HT1080 (cell line): ENCODE results near the gene NFIX. TPM values are rescaled to one million over a fixed set of nuclear protein-coding genes. Genes with fewer than 3 reads are reported as not detected.

ENCODE experiments used
- DNase-seq: peaks from one replicate; pipeline ENCODE4 v3.0.0-alpha.2; 2015; ENCODE audit warnings: low read depth
- total RNA-seq: library from RNA; depleted of rRNA; stranded (reverse); fragments of >200 nt; shearing (Covaris generic); gene quantifications from 2 replicates; pipeline ENCODE4 v1.2.3, GENCODE V29; 2014

Gene NFIX
- total RNA-seq, 1 experiment from 2014 or later: 21.7 TPM

GRCh38 chr19:13071444-13072187 is 76.3 kb downstream of the NFIX start:
- no peak for DNase-seq

GRCh38 chr19:13072188-13072908 is 77.1 kb downstream of the NFIX start:
- no peak for DNase-seq

DNA sequence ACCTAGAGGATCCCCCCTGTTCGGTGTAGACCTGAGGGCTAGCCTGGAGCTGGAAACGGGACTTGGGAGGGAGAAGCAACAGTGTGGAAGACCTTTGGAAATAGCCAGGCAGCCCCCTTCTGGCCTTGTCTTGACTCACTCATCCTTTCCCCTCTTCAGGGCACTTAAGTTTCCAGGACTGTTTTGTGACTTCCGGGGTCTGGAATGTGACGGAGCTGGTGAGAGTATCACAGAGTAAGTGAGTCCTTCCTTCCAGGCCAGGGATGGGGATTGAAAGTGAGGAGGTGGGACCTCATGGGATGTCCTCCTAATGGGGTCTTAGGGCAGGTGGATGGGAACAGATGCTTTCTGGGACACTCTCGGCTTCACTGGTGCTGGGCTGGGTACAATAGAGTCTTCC is 78.0 kb downstream of the NFIX start:
- no peak for DNase-seq

GRCh38 chr19:13074378-13074777 is 79.1 kb downstream of the NFIX start:
- no peak for DNase-seq

DNA sequence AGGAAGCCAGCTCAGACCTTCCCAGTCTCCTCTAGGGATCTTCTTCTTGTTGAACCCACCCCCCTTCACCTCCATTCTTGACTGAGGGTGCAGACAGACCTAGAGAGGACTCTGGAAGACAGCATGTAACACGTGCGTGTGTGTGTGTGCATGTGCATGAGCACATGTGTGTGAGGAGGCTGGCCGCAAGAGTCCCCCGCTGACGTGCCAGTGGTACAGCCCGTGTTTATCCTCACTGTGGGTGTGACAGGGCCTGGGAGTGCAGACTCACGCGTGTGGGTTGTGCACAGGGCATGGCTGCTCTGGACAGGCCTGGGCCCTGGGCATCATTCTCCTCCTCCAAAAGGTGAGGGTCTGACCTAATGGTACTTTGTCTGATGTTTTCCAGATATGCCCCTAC is 81.0 kb downstream of the NFIX start:
- no peak for DNase-seq

DNA sequence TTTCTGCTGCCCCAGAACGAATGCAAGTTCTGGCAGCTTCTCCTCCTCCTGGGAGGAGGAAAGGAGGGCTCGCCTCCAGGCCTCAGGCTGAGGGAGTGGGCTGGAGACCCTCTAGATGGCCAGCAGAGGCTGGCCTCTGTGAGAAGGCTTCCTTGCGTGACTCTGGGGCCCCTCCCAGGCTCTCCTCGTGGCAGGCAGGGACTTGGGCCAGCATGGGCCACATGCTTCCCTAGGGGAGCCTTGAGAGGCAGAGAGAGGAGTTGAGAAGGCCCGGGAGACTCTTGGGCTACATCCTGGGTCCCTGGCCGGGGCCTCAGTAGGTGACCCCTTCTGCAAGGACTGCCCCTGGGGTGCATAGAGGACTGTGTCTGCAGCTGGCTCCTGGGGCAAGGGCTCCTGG is 81.5 kb downstream of the NFIX start:
- no peak for DNase-seq

- DNase-seq: no peak
Measured at GRCh38 chr19:13077240-13077639, 82.0 kb downstream of the NFIX start.

- DNase-seq: no peak
Measured at GRCh38 chr19:13078381-13078780, 83.1 kb downstream of the NFIX start.

DNA sequence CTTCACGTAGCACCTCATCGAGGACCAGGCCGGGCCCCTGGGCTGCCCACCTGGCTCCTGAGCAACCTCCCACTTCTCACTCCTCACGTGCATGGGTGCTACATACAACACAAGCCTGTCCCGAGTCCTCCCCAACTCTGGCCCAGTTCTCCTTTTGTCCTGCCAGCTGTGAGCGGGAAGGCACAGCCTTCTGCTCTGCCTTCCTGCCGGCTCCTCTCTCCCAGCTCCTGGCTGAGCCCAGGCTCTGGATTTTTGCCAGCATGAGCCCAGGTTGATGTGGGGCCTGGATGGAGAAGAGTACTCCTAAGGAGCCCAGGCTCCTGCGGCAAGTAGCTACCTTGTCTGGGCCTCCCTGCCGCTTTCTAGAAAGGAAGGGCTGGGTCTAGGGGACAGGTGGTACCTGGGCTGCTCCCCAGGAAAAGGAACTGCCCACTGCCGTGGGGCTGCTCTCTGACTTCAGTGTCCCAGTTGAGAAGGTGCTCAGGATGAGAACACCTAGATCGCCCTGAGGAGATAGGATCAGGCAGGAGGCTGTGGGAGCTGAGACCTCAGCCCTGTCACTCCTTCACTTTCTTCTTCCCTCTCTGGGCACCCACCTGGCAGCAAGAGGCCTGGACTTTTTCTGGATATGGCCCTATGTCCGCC is 83.7 kb downstream of the NFIX start:
- no peak for DNase-seq

DNA sequence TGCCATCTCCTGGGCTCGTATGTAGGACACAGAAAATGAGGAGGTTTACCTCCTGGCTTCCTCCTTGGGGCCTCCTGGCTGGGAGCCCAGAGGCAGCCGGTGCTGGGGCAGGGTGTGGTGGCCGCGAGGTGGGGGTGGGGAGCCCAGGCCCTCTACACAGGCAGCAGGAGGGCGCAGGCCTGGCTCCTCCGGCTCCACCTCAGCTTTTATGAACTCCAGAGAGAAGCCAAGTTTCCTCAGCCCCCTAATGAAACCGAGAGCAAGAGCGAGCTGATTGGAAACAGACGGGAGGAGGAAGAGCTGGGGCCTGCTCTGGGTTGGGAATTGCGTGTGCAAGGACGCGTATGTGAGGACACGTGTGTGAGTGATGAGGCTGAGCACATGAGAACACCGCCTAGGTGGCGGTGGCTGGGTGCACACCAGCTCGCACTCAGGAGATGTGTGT is 84.3 kb downstream of the NFIX start:
- no peak for DNase-seq

DNA sequence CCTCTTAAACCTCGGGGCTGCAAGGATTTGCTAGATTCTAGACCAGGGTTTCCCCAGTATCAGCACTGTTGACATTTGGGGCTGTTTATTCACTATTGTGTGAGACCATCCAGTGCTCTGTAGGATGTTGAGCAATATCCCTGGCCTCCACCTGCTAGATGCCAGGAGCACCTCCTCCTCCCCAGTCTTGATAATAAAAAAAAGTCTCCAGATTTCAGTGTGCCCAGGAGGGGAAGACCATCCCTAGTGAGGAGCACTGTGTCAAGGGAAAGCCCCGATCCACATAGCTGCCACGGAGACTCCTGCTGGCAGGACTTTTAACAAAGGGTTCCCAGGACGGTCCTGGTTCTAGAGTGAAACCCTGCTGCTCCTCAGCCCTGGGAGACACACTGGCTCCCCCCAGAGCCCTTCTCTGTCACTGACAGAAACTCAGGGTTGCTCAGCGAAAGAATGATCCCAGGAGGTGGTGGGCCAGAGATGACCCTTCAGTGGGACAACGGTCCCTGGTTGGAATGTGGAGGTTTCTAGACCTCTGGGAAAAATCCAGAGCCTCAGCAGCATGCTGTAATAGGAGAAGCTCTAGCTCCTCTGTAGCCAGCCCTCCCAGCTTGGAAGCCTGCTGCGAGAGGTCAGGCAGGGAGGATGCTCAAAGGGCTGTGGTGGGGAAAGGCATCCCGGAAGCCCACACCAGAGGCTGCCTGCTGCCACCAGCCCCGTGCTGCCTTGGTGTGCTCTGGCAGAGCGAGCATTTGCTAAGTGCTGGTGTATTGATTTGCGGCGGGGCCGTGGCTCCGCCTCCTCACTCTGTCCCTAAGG is 87.1 kb downstream of the NFIX start:
- DNase-seq: peak; percentile 38

GRCh38 chr19:13083008-13083404 is 87.7 kb downstream of the NFIX start:
- no peak for DNase-seq

DNA sequence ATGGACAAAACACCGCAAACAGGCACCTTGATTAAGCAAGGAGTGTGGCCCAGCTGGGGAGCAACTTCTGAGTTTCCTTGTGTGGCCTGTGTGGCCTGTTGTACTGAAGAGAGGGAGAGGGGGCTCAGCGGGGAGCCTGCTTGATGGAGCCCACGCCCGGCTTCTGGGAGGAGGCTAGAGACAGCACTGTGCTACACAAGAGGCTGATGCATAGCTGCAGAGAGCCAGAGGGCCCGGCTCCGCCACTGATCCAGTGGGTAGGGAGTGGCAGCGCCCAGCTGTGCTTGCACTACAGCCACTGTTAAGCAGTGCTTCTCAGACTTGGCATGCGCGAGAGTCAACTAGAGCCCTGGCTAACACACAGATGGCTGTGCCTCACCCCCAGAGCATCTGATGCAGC is 88.4 kb downstream of the NFIX start:
- no peak for DNase-seq

- DNase-seq: no peak
Measured at GRCh38 chr19:13085666-13086065, 90.4 kb downstream of the NFIX start.

DNA sequence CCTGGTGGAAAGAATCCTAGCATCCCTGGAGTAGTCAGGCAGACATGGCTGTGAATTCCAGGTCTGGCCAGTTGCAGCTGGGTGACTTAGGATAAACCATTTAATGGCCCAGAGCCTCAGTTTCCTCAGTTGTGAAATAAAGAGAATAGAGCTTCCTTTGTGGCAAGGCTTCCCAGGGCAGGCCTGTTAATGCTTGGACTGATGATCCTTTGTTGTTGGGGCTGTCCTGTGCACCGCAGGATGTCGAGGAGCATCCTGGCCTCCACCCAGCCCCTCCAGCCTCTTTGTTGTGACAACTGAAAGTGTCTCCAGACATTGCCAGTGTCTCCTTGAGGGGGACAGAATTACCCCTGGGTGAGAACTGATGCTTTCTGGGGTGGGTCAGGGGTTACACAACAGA is 91.1 kb downstream of the NFIX start:
- no peak for DNase-seq

DNA sequence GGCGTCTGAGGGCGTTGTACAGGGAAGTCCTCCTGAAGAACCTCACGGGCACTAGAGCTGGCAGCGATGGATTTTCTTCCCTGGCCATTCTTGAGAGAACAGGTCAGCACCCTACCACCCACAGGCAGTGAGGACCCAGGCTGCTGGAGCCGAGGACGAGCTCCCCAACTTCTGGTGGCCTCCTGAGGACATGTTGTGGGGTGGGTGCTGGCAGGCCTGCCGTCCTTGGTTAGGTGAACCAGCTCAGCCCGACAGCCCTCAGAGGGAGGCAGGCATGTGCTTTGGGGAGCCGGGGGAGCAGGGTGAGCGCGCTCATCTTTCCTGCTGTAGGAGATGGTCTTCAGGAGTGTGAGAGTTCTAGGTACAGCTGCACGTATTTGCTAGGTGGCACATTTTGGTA is 92.0 kb downstream of the NFIX start:
- no peak for DNase-seq

DNA sequence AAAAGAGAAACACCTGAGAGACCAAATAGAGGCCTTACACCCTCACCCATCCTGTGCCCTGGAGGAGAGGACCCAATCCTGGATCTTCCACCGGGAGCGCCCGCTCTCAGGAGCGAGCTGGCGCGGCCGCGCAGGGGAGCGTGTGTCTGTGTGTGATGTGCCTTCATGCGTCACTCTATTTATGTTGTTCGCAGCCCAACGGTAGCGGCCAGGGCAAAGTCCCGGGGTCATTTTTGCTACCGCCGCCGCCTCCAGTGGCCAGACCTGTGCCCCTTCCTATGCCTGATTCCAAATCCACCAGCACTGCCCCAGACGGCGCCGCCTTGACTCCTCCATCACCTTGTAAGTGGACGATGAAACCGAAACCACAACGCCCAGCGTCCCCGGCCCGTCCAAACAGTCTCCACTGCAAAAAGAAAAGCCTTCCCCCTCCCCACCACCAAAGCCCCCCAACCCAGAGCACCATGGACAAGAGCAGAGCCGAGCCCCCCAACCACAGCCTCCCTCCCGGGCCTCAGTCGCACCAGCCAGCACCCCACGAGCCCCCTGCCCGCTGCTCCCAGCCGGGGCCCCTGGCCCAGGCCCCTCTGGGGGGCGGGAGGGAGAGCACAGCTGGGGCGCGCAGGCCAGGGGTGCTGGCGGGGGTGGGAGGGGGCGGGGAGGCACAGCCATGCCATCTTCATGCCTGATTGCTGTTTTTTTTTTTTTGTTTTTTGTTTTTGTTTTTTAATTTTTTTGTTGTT is 92.7 kb downstream of the NFIX start:
- no peak for DNase-seq

DNA sequence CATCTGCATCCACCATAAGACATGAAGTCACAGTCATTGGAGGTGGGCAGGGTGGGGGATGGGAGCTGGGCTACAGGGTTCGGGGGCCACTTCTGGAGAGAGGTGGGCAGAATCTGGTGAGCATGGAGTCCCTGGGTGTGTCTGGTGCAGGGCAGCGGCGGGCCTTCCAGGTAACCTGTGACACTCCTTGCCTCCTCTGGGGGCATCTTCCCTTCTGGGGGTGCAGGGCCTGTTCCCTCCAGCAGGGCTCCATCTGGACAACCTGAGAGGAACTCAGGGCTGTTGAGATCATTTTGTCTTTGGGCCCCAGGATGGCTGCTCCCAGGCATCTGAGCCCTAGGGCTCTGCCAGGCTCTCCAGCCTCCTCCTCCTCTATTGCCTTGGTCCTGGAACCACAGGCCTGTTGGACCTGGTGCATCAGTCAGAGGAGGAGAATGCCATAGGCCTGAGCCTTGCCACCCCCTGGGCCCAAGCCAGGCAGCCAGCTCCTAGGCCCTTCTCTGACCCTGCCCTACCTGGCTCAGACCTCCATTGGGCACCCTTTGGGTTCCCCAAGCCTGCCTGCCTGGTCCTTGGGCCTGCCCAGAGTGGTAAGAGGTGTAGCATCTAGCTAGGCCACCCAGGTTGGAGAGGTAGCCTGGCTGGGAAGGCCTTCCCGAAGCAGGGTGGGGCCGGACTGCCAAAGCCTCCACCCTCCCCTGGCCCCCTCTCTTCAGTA is 94.0 kb downstream of the NFIX start:
- DNase-seq: no peak

DNA sequence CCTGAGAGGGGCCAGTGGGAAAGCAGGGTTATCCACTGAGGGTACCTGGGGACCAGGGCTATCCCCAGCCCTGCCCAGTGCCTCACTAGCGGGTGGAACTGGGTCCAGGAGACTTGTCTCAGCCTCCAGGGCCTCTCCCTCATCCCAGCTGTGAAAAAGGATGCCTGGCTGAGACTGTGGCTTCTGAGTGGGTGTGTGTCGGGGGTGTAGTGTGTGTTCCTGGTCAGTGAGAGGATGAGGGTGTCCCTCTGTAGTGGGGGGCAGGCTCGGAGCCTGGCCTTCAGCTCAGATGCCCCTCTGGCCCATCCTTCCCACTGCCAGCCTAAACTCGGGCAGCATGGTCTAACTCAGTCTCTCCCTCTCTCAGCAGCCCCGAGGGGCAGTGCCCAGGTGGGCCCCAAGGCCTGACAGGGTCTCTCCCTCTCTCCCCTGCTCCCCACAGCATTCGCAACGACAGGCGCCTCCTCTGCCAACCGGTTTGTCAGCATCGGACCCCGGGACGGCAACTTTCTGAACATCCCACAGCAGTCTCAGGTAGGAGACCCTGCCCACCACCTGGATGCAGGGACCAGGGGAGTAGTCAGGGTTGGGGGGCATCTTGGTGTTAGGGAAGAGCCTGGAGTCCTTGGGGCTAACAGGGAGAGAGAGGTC is 94.7 kb downstream of the NFIX start:
- DNase-seq: no peak
